Measurements from ENCODE around the gene PCDH19. TPM values are rescaled to one million over a fixed set of nuclear protein-coding genes. Genes with fewer than 3 reads are reported as not detected.

Gene PCDH19
- total and polyA plus RNA-seq, 12 donors: 0.15 to 1.8 (median 0.63) TPM

DNA sequence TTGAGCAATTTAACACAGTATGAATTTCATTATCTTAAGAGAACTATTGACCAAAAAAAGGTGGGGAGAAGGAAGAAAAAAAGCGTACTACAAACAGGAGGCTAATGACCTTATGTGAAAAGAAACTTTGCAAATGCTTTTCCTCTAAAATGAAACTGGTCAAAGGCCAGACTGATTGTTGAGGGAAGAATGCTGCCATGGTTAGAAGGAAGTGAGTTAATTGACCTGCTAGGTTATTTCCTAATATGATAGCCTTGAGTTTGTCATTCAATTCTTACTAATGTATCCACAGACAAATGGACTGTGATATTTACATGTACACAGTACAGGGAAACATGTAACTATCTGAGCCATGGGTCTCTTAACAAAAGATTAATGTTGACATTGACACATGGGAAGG lies 132.8 kb downstream of the PCDH19 start:
- ATAC-seq (no peak), DNase-seq (no peak)
- Histone ChIP-seq H3K27ac (no peak overlapping the region), H3K4me1 (no peaks in the 10 kb centered on the region), H3K36me3 (no peaks in the 10 kb centered on the region), H3K9me3 (peaks cover 0 to 11% (median 0%) of the 10 kb centered on the region in 11 donors), H3K27me3 (no peaks in the 10 kb centered on the region), H3K4me3 (no peak overlapping the region)
- intact Hi-C loops (cut with DNase I): no loop called here
- TF ChIP-seq, protein P1, sequence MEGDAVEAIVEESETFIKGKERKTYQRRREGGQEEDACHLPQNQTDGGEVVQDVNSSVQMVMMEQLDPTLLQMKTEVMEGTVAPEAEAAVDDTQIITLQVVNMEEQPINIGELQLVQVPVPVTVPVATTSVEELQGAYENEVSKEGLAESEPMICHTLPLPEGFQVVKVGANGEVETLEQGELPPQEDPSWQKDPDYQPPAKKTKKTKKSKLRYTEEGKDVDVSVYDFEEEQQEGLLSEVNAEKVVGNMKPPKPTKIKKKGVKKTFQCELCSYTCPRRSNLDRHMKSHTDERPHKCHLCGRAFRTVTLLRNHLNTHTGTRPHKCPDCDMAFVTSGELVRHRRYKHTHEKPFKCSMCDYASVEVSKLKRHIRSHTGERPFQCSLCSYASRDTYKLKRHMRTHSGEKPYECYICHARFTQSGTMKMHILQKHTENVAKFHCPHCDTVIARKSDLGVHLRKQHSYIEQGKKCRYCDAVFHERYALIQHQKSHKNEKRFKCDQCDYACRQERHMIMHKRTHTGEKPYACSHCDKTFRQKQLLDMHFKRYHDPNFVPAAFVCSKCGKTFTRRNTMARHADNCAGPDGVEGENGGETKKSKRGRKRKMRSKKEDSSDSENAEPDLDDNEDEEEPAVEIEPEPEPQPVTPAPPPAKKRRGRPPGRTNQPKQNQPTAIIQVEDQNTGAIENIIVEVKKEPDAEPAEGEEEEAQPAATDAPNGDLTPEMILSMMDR (IDR thresholded peaks at IDR 0.05): no peak
- WGBS, 2 donors: 68 to 79% methylated on average over 1 of the region's 1 CpG

DNA sequence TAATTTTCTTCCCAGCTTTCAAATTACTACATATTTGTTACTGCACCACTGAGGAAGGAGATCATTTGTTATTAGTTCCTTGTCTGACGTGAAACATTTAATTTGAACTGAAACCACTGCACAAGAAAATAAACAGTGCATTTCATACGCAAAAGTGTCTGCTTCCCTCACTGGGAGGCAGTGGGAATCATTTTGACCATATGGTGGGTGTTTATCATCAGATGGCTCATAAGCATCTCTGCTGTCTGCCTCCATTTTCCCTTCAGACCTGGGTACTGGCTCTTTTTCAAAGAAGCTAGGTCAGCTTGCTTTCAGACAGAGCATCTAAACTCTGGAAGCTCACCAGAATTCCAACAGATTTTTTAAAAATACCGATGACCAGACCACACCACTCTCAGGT lies 135.2 kb downstream of the PCDH19 start:
- Histone ChIP-seq H3K9me3 (peaks cover 0 to 7% (median 0%) of the 10 kb centered on the region in 11 donors), H3K36me3 (no peaks in the 10 kb centered on the region), H3K4me3 (no peak overlapping the region), H3K4me1 (no peaks in the 10 kb centered on the region), H3K27me3 (no peaks in the 10 kb centered on the region), H3K27ac (no peak overlapping the region)
- WGBS, 2 donors: 64 to 71% methylated on average over 3 of the region's 3 CpGs
- DNase-seq: no peak
- intact Hi-C loops (cut with DNase I): no loop called here
- no peak for ATAC-seq
- TF ChIP-seq, protein P1 (IDR thresholded peaks at IDR 0.05): no peak

DNA sequence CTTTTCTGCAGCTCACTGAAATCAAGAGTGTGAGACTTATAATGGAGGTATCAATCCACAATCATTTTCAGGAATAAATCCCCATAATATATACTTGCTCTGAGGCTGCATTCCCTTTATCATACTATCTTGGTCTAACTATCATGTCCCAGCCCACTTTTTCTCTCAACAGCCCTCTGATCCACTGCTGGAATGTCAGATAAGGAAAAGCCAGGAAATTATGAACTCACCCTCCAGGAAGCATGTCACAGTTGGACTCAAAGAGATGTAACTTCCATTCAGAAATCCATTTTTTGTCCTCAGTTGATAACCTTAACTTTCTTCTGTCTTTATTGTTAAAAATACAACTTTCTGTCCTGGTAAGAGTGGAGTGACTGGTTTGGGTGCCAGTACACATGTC lies 144.9 kb downstream of the PCDH19 start:
- ATAC-seq (no peak), DNase-seq (no peak)
- intact Hi-C loops (cut with DNase I): no loop called here
- Histone ChIP-seq H3K27ac (no peak overlapping the region), H3K4me3 (no peak overlapping the region), H3K27me3 (no peaks in the 10 kb centered on the region), H3K36me3 (no peaks in the 10 kb centered on the region), H3K4me1 (no peaks in the 10 kb centered on the region), H3K9me3 (no peaks in the 10 kb centered on the region)
- TF ChIP-seq, protein P1 (IDR thresholded peaks at IDR 0.05): no peak

DNA sequence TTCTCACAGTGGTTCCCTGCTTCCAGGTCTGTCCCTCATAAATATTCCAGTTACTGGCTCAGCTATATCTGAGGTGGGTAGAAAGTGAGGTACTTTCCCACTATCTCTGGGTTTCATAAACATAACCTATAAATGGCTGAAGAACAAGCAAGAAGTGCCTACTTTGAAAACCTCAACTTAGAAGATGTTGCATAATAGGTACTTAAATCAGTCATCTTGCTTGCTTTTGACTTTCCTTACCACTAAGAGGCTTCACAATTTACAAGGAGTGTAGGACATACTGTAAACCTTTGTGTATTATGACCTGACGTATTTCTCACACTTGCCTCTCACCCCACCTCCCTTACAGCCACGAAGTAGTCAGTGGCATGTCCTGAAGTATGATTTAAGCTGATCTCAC lies 145.9 kb downstream of the PCDH19 start:
- ATAC-seq: no peak
- 51 to 57% methylated on average over 2 of the region's 2 CpGs for WGBS, 2 donors
- intact Hi-C loops (cut with DNase I): no loop called here
- no peak overlapping the region for H3K4me3 ChIP-seq
- H3K4me1 ChIP-seq: no peaks in the 10 kb centered on the region
- H3K27me3 ChIP-seq: no peaks in the 10 kb centered on the region
- no peak overlapping the region for H3K27ac ChIP-seq
- no peak for DNase-seq
- TF ChIP-seq, protein P1 (IDR thresholded peaks at IDR 0.05): no peak
- no peaks in the 10 kb centered on the region for H3K9me3 ChIP-seq
- H3K36me3 ChIP-seq: no peaks in the 10 kb centered on the region

DNA sequence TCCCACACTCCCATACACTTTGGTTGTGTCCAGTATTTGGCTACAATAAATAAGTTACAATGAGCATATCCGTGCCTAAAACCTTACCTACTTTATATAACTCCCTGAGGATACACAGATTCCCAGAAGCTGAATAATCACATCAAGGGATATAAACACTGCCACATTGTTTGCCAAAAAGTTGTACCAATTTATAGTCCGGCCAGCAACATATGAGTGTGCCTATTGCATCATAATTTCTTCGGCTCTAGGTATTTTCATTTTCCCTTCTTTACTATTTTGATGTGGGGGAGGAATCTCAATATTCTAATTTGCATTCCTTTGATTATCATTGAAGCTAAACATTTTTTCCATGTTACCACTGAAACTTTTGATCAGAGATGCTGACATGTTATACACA lies 146.4 kb downstream of the PCDH19 start:
- Histone ChIP-seq H3K4me3 (no peak overlapping the region), H3K36me3 (no peaks in the 10 kb centered on the region), H3K4me1 (no peaks in the 10 kb centered on the region), H3K9me3 (no peaks in the 10 kb centered on the region), H3K27ac (no peak overlapping the region), H3K27me3 (no peaks in the 10 kb centered on the region)
- 77 to 83% methylated on average over 3 of the region's 3 CpGs for WGBS, 2 donors
- intact Hi-C loops (cut with DNase I): no loop called here
- TF ChIP-seq, protein P1 (IDR thresholded peaks at IDR 0.05): no peak
- ATAC-seq: no peak
- no peak for DNase-seq
